HCT116 (cell line): ENCODE results near the gene SEC16B. TPM values are rescaled to one million over a fixed set of nuclear protein-coding genes. Genes with fewer than 3 reads are reported as not detected.

Source experiments
- ATAC-seq: fragments of 200-7000 bp; cut with Tn5 transposase; 2 replicates; pipeline ENCODE4 v1.9.1; 2020; ENCODE audit warnings: mild to moderate bottlenecking, moderate library complexity
- BruUV-seq: library from RNA; stranded (reverse); fragments of 400-500 nt; replicated peaks from 2 replicates; lab custom pipeline; 2021; lab: Mats Ljungman, UMichigan
- CTCF ChIA-PET: fragments of 300-600 bp; sonication (Branson Sonifier 250); formaldehyde crosslinking; loops from one replicate; lab custom pipeline; 2021; ENCODE audit warnings: antibody characterized with exemption; lab: Charles Lee
- POLR2A ChIA-PET: fragments of 300-600, 350-600 bp; sonication (Branson Sonifier 250); formaldehyde crosslinking; loops from one replicate; lab custom pipeline; 2021; ENCODE audit warnings: antibody characterized with exemption; lab: Charles Lee
- RAD21 ChIA-PET, 2 experiments: fragments of 300-600 bp; sonication (Branson Sonifier 250); formaldehyde crosslinking; loops; one replicate each; lab custom pipeline; 2023; ENCODE audit warnings: low total read pairs in 2 of 2; ENCODE audit not compliant: uncharacterized antibody in 2 of 2, unreplicated experiment in 2 of 2, low non-redundant PET in 1 of 2; lab: Charles Lee
- DNase-seq: peaks from one replicate; pipeline ENCODE4 v3.0.0-alpha.2; 2010; ENCODE audit warnings: low read depth, low spot score
- H2AFZ ChIP-seq: fragments of 200-600 bp; shearing (Covaris generic), sonication (generic); 2 replicates; pipeline ENCODE4 v1.6.1; 2017; ENCODE audit warnings: low read depth, mixed run types, mixed read lengths, antibody characterized with exemption, low read length; ENCODE audit not compliant: poor library complexity, severe bottlenecking
- H3K27ac ChIP-seq: 2 replicates; pipeline ENCODE4 v1.5.1; 2012; ENCODE audit warnings: low read depth, low read length
- H3K27me3 ChIP-seq: fragments of 200-600 bp; sonication (generic); 2 replicates; pipeline ENCODE4 v1.6.1; 2016; ENCODE audit warnings: mixed run types, low read length, mixed read lengths; ENCODE audit not compliant: insufficient read depth
- H3K36me3 ChIP-seq, 2 experiments: fragments of 200-500 bp in 1 of 2; fragments of 200-600 bp in 1 of 2; sonication (Bioruptor generic) in 1 of 2; sonication (generic) in 1 of 2; 2 replicates each; pipeline versions ENCODE4 v1.5.1 to v1.6.1; 2014 to 2016; ENCODE audit warnings: low read length in 2 of 2, inconsistent platforms in 1 of 2, mixed read lengths in 1 of 2, mixed run types in 1 of 2; ENCODE audit not compliant: insufficient read depth in 2 of 2, control insufficient read depth in 1 of 2
- H3K4me1 ChIP-seq, 2 experiments: fragments of 200-600 bp in 1 of 2; sonication (generic) in 1 of 2; 2 replicates each; pipeline versions ENCODE4 v1.5.1 to v1.6.1; 2012 to 2017; ENCODE audit warnings: low read length in 2 of 2, inconsistent platforms in 1 of 2, mild to moderate bottlenecking in 1 of 2, mixed read lengths in 1 of 2, mixed run types in 1 of 2, moderate library complexity in 1 of 2; ENCODE audit not compliant: insufficient read depth in 2 of 2, control insufficient read depth in 1 of 2
- H3K4me2 ChIP-seq: fragments of 200-600 bp; sonication (generic); 2 replicates; pipeline ENCODE4 v1.6.1; 2017; ENCODE audit warnings: mixed run types, low read length, mixed read lengths
- H3K4me3 ChIP-seq, 2 experiments: fragments of 200-600 bp in 1 of 2; sonication (generic) in 1 of 2; replicated peaks in 1 of 2; 2 replicates each; pipeline ENCODE4 v1.5.1; 2011 to 2016; ENCODE audit warnings: low read length in 2 of 2, control low read depth in 1 of 2, low read depth in 1 of 2, mild to moderate bottlenecking in 1 of 2, mixed read lengths in 1 of 2, mixed run types in 1 of 2
- H3K79me2 ChIP-seq: fragments of 200-600 bp; sonication (generic); 2 replicates; pipeline ENCODE4 v1.6.1; 2017; ENCODE audit warnings: mild to moderate bottlenecking, mixed run types, low read length, moderate library complexity, mixed read lengths; ENCODE audit not compliant: insufficient read depth
- H3K9ac ChIP-seq: fragments of 200-600 bp; sonication (generic); 2 replicates; pipeline ENCODE4 v1.6.1; 2016; ENCODE audit warnings: low read length, mixed read lengths
- H3K9me2 ChIP-seq: fragments of 200-600 bp; sonication (generic), shearing (Covaris generic); 2 replicates; pipeline ENCODE4 v1.6.1; 2017; ENCODE audit warnings: mixed run types, mild to moderate bottlenecking, moderate library complexity; ENCODE audit not compliant: insufficient read depth
- H3K9me3 ChIP-seq, 2 experiments: fragments of 200-500 bp in 1 of 2; fragments of 200-600 bp in 1 of 2; sonication (Bioruptor generic) in 1 of 2; sonication (generic) in 1 of 2; 2 replicates each; pipeline ENCODE4 v1.6.1; 2014 to 2017; ENCODE audit warnings: low read length in 2 of 2, mixed read lengths in 2 of 2, inconsistent platforms in 1 of 2, low read depth in 1 of 2, mild to moderate bottlenecking in 1 of 2, mixed run types in 1 of 2, moderate library complexity in 1 of 2; ENCODE audit not compliant: control insufficient read depth in 1 of 2, insufficient read depth in 1 of 2
- H4K20me1 ChIP-seq: fragments of 200-600 bp; sonication (generic), shearing (Covaris generic); 2 replicates; pipeline ENCODE4 v1.6.1; 2017; ENCODE audit warnings: mixed run types, mild to moderate bottlenecking, moderate library complexity; ENCODE audit not compliant: insufficient read depth
- CBX3 ChIP-seq: IDR thresholded peaks from 2 replicates; pipeline ENCODE4 v1.6.1; 2012; ENCODE audit warnings: low read depth
- CEBPB ChIP-seq: IDR thresholded peaks from 2 replicates; pipeline ENCODE4 v1.6.1; 2012; ENCODE audit warnings: low read depth
- EGR1 ChIP-seq: IDR thresholded peaks from 2 replicates; pipeline ENCODE4 v1.6.1; 2012; ENCODE audit warnings: low read depth
- ELF1 ChIP-seq: IDR thresholded peaks from 2 replicates; pipeline ENCODE4 v1.6.1; 2012; ENCODE audit warnings: low read depth, borderline replicate concordance
- EZH2 ChIP-seq: fragments of 200-600 bp; sonication (generic); IDR thresholded peaks from 2 replicates; pipeline ENCODE4 v1.6.1; 2017; ENCODE audit warnings: antibody characterized with exemption, mixed run types
- FOSL1 ChIP-seq: IDR thresholded peaks from 2 replicates; pipeline ENCODE4 v1.6.1; 2012; ENCODE audit warnings: low read depth
- SIN3A ChIP-seq: IDR thresholded peaks from 2 replicates; pipeline ENCODE4 v1.6.1; 2012; ENCODE audit warnings: low read depth
- SP1 ChIP-seq: IDR thresholded peaks from 2 replicates; pipeline ENCODE4 v1.6.1; 2012; ENCODE audit warnings: low read depth
- TCF7L2 ChIP-seq: IDR thresholded peaks from 2 replicates; pipeline ENCODE4 v1.7.0; 2011; ENCODE audit warnings: borderline replicate concordance, inconsistent platforms; ENCODE audit not compliant: insufficient read depth, insufficient read length; ENCODE audit errors: extremely low read depth
- YY1 ChIP-seq: IDR thresholded peaks from 2 replicates; pipeline ENCODE4 v1.6.1; 2011; ENCODE audit warnings: low read length, low read depth, moderate library complexity, mild to moderate bottlenecking; ENCODE audit not compliant: insufficient replicate concordance; ENCODE audit errors: extremely low read depth
- ZFX ChIP-seq: fragments of 450-650 bp; IDR thresholded peaks from 2 replicates; pipeline ENCODE4 v1.6.1; 2017
- ZNF274 ChIP-seq: fragments of 200-500 bp; sonication (Bioruptor generic); IDR thresholded peaks from 2 replicates; pipeline ENCODE4 v1.6.1; 2014; ENCODE audit warnings: mild to moderate bottlenecking, low read depth, low read length, inconsistent platforms
- intact Hi-C: fragments of 100-400 bp; cut with micrococcal nuclease; formaldehyde crosslinking; loops from 2 replicates; pipeline ENCODE4 v1.10.0; 2022
- total RNA-seq: library from RNA; stranded (reverse); gene quantifications from one replicate; pipeline ENCODE4 v1.2.1, GENCODE V29; 2021; ENCODE audit not compliant: unreplicated experiment
- TF ChIP-seq, protein P1 (sequence below): IDR thresholded peaks from 2 replicates; pipeline ENCODE4 v1.6.1; 2012
- TF ChIP-seq, protein P2 (sequence below): IDR thresholded peaks from 2 replicates; pipeline ENCODE4 v1.6.1; 2012; ENCODE audit warnings: low read depth

Gene SEC16B
- total RNA-seq, 1 experiment from 2014 or later: 1.2 TPM

DNA sequence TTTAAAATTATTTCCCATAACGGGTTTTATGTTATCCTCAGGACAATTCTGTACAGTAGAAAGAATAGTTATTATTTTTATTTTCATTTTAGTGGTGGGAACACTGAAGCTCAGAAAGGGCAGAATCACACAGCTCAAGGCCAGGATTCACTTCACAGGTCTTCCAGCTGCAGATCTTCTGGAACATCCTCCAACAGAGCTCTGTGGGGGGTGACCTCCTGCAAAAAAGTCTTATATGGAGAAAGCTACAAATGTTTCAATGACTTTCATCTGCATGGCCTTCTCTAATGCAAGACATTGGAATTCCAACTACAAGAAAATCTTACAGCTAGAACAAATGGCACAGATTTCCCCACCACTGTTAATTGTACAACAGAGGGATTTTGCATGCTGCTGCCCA is 64.2 kb downstream of the SEC16B start:
- ChIA-PET RAD21 (no interaction called here), CTCF (no interaction called here), POLR2A (no interaction called here)
- no peaks in the 10 kb centered on the region for H3K9me2 ChIP-seq
- H3K27ac ChIP-seq: no peak overlapping the region
- H3K9me3 ChIP-seq: no peaks in the 10 kb centered on the region
- peaks cover 59% of the 10 kb centered on the region for H3K27me3 ChIP-seq
- no peak overlapping the region for H3K4me3 ChIP-seq
- no peak overlapping the region for H3K4me2 ChIP-seq
- no peaks in the 10 kb centered on the region for H3K4me1 ChIP-seq
- no peaks in the 10 kb centered on the region for H4K20me1 ChIP-seq
- no peak overlapping the region for H3K9ac ChIP-seq
- no peak overlapping the region for H2AFZ ChIP-seq
- ATAC-seq (no peak), DNase-seq (no peak)
- BruUV-seq: no TSS peak
- no peaks in the 10 kb centered on the region for H3K79me2 ChIP-seq
- intact Hi-C loops: no loop called here
- no peaks in the 10 kb centered on the region for H3K36me3 ChIP-seq
- no peak for TF ChIP-seq FOSL1
- TF ChIP-seq CBX3: no peak
- no peak for TF ChIP-seq SP1
- TF ChIP-seq EZH2: no peak
- no peak for TF ChIP-seq SIN3A
- TF ChIP-seq, protein P1, sequence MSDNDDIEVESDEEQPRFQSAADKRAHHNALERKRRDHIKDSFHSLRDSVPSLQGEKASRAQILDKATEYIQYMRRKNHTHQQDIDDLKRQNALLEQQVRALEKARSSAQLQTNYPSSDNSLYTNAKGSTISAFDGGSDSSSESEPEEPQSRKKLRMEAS: no peak
- TF ChIP-seq TCF7L2: no peak
- no peak for TF ChIP-seq ZNF274

DNA sequence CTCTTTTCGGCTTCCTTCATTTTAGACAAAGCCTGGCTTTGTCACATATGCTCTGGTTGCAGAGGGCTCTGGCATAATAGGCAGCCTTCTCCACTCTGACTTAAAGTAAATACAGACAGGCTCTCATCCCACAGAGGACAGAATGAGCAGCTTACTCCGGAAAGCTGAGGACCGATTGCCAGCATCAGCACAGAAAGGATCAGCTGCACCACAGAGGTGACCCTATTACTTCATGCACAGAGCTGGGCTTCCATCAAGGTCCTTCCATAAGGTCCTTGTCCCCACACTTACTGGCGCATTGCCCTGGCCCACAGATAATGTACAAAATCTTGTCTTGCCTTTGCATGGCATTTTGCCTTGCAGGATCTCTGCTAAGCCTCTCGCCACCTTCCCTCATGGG is 67.6 kb downstream of the SEC16B start:
- H3K9ac ChIP-seq: no peak overlapping the region
- CTCF ChIA-PET: no interaction called here

More for the DNA sequence above, 67.6 kb downstream of the SEC16B start:
- intact Hi-C loops: no loop called here
- no peak overlapping the region for H2AFZ ChIP-seq
- no TSS peak for BruUV-seq
- no peaks in the 10 kb centered on the region for H3K79me2 ChIP-seq
- H3K27ac ChIP-seq: no peak overlapping the region
- no peaks in the 10 kb centered on the region for H3K9me2 ChIP-seq
- H3K4me3 ChIP-seq: no peak overlapping the region
- ChIA-PET POLR2A (no interaction called here), RAD21 (no interaction called here)
- no peak for DNase-seq
- H3K9me3 ChIP-seq: no peaks in the 10 kb centered on the region
- H3K27me3 ChIP-seq: peaks cover 49% of the 10 kb centered on the region
- no peak for TF ChIP-seq CEBPB
- no peak for TF ChIP-seq ELF1
- TF ChIP-seq EGR1: no peak
- TF ChIP-seq, protein P2, sequence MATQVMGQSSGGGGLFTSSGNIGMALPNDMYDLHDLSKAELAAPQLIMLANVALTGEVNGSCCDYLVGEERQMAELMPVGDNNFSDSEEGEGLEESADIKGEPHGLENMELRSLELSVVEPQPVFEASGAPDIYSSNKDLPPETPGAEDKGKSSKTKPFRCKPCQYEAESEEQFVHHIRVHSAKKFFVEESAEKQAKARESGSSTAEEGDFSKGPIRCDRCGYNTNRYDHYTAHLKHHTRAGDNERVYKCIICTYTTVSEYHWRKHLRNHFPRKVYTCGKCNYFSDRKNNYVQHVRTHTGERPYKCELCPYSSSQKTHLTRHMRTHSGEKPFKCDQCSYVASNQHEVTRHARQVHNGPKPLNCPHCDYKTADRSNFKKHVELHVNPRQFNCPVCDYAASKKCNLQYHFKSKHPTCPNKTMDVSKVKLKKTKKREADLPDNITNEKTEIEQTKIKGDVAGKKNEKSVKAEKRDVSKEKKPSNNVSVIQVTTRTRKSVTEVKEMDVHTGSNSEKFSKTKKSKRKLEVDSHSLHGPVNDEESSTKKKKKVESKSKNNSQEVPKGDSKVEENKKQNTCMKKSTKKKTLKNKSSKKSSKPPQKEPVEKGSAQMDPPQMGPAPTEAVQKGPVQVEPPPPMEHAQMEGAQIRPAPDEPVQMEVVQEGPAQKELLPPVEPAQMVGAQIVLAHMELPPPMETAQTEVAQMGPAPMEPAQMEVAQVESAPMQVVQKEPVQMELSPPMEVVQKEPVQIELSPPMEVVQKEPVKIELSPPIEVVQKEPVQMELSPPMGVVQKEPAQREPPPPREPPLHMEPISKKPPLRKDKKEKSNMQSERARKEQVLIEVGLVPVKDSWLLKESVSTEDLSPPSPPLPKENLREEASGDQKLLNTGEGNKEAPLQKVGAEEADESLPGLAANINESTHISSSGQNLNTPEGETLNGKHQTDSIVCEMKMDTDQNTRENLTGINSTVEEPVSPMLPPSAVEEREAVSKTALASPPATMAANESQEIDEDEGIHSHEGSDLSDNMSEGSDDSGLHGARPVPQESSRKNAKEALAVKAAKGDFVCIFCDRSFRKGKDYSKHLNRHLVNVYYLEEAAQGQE: no peak
- no peak for TF ChIP-seq ZNF274
- TF ChIP-seq CBX3: no peak
- no peak for TF ChIP-seq YY1
- TF ChIP-seq ZFX: no peak
- no peak for TF ChIP-seq EZH2
- TF ChIP-seq, protein P1: no peak
- H4K20me1 ChIP-seq: no peaks in the 10 kb centered on the region
- H3K36me3 ChIP-seq: no peaks in the 10 kb centered on the region
- no peaks in the 10 kb centered on the region for H3K4me1 ChIP-seq
- H3K4me2 ChIP-seq: no peak overlapping the region
- ATAC-seq: no peak
